ENCODE measurements around the gene AMBRA1.

Gene AMBRA1, protein sequence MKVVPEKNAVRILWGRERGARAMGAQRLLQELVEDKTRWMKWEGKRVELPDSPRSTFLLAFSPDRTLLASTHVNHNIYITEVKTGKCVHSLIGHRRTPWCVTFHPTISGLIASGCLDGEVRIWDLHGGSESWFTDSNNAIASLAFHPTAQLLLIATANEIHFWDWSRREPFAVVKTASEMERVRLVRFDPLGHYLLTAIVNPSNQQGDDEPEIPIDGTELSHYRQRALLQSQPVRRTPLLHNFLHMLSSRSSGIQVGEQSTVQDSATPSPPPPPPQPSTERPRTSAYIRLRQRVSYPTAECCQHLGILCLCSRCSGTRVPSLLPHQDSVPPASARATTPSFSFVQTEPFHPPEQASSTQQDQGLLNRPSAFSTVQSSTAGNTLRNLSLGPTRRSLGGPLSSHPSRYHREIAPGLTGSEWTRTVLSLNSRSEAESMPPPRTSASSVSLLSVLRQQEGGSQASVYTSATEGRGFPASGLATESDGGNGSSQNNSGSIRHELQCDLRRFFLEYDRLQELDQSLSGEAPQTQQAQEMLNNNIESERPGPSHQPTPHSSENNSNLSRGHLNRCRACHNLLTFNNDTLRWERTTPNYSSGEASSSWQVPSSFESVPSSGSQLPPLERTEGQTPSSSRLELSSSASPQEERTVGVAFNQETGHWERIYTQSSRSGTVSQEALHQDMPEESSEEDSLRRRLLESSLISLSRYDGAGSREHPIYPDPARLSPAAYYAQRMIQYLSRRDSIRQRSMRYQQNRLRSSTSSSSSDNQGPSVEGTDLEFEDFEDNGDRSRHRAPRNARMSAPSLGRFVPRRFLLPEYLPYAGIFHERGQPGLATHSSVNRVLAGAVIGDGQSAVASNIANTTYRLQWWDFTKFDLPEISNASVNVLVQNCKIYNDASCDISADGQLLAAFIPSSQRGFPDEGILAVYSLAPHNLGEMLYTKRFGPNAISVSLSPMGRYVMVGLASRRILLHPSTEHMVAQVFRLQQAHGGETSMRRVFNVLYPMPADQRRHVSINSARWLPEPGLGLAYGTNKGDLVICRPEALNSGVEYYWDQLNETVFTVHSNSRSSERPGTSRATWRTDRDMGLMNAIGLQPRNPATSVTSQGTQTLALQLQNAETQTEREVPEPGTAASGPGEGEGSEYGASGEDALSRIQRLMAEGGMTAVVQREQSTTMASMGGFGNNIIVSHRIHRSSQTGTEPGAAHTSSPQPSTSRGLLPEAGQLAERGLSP (N-terminal part only)

DNA sequence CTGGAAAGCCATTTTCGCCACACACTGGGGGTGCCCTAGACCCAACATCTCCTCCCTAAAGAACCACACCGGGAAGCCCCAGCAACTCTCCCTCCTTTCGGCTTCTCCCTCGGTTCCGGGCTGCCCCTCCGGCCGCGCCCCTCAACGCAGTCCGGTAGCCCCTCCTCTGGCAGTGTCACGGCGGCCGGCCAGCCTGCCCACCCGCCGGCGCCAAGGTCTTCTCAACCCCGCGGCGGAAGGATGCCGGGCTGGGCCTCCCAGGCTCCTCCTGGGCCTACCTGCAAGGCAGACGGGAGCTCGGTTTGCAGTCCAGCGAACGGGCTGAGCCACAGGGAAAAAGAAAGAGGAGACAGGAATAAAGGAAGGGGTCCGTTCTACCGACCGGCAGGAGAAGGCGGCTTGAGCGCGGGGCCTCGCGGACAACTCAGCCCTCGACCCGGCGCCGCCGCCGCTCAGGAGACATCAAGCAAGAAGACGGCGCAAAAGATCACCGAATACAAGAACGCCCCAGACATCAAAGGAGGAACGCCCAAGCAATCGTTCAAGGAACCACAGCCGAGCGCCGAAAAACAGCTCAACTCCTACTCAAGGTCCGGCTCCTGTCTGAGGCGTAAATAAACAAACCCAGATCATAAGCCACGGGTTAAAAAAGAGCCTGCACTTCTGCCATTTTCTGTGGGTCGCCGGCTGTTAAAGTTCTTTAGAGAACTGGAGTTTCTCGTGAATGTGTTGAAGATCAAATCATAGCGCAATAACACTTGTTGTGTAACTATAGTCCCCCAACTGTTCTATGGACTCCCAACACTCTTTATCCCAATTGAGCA lies at the start of gene AMBRA1:
Gene AMBRA1 (minus strand): TSS at position 474 of the 824 bp plus-strand sequence. CDS start 45,643 bp downstream, outside the sequence.
- DNase-seq = peak; percentile 92 to 96

DNA sequence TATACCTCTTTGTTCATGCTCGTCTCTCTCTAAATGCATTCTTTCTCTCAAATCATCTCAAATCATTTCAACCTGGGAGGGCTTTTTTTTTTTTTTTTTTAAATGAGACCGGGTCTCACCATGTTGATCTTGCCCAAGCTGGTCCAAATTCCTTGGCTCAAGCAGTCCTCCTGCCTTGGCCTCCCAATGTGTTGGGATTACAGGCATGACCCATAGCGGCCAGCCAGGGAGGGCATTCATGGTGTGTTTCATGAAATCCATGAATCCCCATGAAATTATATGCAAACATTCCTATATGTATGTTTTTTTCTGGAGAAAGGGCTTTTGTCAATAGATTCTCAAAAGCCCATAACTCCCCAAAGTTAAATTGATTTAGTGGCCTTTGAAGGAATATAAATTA lies 49.7 kb upstream of the AMBRA1 start:
- DNase-seq = no peak

DNA sequence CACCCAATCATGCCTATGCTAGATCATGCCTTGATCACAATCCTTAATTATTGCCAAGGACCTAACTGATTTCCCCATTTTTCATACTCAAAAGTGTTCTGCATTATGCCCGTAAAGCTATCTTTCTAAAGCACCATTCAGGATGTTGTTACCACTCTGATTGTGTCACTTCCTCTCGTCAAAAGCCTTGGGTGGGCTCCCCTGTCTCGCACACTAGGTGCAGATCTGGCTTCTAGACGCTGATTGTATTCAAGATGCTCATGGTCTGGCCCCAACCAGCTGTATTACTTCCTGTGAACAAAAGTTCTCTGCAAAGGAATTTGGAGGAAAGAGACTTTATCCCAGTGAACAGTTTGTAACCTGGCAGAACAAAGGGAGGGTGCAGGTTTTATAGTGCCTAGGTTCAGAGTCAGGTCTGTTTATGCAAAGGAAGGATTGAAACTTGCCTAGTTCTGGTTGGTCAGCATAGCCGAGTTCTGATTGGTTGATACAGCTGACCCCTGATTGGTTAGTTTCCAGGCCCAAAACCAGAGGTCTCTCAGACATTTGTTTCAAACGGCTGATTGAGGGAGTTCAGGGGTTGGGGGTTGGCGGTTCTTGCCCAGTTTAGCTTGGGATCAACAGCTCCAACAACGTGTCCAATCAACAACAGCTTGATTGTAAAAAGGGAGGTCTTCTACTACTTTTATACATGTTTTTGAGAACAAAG lies 49.0 kb upstream of the AMBRA1 start:
- no peak for DNase-seq

DNA sequence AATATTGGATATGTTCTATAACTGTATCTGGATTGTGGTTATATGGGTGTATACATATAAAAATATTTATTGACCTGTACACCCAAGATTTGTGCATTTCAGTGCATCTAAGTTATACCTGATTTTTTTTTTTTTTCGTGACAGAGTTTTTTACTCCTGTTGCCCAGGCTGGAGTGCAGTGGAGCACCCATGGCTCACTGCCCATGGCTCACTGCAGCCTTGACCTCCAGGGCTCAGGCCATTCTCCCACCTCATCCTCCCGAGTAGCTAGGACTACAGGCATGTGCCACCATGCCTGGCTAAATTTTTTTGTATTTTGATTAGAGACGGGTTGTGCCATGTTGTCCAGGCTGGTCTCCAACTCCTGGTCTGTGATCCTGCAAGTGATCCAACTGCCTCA lies 47.8 kb upstream of the AMBRA1 start:
- no peak for DNase-seq

DNA sequence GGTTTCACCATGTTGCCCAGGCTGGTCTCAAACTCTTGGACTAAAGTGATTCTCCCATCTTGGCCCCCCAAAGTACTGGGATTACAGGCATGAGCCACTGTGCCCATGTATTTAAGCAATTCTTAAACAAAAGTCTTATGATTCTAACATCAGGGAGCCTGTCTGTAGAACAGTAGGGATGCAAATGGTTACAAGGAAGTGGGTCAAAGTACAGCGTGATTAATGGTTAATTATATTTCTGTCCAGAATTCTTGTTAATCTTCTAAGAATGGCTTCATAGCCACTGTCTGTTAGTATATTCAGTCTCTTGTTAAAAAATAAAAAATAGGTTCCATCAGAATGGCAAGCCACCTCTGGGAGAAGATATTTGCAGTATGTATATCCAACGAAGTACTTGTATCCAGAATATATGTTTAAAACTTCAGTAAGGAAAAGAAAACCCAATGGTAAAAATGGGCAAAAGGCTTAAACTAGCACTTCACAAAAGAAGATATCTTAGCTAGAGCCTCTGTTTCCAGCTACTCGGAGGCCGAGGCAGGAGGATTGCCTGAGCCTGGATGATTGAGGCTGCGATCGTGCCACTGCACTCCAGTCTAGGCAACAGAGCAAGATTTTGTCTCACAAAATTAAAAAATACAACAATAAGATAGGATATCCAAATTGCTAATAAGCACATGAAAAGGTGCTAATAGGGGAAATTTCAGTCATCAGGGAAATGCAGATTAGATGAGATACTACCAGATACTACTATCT lies 46.4 kb upstream of the AMBRA1 start:
- no peak for DNase-seq

DNA sequence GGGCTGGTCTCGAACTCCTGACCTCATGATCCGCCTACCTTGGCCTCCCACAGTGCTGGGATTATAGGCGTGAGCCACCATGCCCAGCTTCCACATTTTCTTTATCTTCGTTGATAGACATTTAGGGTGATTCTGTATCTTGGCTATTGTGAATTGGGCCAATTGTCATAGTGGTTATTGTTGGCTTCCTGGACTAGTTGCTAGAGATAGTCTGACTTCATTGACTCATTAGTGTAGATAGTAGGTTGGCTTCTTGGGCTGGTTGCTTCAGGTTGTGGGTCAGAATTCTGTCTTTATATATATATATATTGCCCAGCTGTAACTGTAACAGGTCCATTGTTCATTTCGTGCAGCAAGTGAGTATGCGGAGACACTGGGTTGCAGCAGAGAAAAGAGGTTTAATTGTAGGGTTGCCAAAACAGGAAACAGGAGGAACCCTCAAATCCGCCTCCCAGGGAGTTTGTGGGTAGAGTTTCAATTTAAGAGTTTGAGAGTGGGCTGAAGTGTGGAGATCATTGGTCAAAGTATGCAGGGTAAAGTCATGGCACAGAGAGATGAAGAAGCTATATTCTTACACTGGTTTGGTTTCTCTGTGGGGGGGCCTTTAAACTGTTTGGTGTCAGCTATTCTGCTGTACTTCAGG lies 45.5 kb upstream of the AMBRA1 start:
- no peak for DNase-seq

DNA sequence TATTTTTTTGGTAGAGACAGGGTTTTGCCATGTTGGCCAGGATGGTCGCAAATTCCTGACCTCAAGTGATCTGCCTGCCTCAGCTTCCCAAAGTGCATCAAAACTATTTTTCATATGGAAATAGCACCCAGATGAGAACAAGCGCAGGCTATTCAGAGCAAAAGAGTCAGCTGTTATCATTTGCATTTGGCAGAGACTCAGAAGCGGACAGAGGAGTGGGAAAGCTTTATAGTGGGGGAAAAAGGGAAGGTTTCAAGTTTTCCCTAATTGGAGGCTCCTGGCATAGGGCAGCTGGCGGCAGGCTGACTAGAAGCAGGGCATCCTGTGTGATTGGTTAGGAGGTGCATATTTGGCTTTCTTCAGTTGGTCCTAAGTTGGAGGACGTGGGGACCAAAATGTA lies 43.7 kb upstream of the AMBRA1 start:
- DNase-seq = peak; percentile 56 to 76

DNA sequence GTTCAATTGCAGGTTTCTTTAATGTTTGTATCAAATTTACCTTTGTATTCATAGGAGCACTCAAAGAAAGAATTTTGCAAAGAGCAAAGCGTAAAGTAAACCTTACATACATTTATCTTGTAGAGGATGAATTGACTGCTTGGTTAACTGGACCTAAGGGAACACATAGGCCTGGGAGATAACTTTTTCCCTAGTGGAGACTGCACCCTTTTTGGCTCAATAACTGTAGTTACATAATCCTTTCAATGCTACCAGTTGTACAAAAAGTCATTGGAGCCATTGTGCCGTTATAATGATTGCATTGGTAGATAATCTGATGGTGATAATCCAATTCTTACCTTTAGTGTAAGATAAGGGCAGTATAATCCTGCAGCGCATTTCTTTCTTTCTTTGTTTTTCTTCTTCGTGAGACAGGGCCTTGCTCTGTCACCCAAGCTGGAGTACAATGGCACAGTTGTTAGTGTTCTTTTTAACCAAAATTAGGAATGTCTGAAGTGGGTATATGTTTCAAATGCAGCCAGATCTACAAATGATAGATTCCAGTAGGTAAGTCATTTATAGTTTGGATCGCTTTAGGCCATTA lies 41.8 kb upstream of the AMBRA1 start:
- no peak for DNase-seq

DNA sequence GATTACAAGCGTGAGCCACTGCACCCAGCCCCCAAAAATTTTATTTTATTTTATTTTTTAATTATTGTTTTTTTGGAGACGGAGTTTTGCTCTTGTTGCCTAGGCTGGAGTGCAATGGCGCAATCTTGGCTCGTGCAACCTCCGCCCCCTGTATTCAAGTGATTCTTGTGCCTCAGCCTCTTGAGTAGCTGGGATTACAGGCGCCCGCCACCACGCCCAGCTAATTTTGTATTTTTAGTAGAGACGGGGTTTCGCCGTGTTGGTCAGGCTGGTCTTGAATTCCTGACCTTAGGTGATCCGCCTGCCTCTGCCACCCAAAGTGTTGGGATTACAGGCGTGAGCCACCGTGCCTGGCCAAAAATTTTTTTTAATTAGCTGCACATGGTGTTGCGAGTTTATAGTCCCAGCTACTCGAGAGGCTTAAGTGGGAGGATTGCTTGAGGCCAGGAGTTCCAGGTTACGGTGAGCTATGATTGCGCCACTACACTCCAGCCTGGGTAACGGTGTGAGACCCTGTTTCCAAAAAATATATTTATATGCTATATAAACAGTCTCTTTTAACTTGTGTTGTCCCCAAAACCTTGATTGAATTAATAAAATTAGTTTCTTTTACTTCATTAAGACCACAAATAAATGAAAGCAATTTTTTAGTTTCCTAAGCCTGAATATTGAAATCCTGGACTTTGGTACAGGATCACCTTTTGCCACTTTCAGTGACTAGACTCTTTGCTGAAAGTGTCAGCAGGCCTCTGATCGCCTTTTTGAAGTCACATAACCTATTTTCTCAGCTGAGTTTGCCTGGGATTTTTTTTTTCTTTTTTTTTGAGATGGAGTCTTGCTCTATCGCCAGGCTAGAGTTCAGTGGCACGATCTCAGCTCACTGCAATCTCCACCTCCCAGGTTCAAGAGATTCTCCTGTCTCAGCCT lies 39.7 kb upstream of the AMBRA1 start:
- no peak for DNase-seq

DNA sequence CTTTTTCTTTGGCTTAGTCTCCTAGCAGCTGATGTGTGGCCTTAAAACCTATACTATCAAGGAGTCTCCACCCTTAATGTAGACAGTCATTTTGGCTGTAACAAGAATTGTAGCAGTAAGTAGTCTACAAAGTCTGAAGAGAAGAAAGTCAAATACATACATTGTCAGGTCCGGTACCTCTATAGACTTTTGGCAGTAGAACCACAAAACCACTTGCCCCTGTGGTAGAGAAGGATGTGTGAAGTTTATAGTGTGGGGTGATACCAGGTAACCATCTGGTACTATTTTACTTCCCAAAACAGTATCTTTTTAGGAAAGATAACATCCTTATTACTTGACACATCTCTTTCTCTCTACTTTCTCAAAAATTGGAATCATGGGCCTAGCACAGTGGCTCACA lies 38.7 kb upstream of the AMBRA1 start:
- no peak for DNase-seq

DNA sequence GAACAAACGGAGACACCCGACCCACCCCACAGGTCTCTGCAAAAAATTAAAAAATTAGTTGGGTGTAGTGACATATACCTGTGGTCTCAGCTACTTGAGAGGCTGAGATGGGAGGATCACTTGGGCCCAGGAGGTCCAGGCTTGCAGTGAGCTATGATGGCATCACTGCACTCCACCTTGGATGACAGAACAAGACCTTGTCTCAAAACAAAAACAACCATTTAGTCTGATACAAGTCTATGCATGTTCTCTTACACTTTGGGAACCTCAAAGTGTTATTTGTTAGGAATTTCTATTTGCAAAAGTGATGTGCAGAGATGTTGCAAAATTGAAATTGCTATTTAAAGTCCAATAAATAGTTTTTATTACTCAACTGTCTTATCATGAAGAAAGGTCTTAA lies 37.9 kb upstream of the AMBRA1 start:
- no peak for DNase-seq

DNA sequence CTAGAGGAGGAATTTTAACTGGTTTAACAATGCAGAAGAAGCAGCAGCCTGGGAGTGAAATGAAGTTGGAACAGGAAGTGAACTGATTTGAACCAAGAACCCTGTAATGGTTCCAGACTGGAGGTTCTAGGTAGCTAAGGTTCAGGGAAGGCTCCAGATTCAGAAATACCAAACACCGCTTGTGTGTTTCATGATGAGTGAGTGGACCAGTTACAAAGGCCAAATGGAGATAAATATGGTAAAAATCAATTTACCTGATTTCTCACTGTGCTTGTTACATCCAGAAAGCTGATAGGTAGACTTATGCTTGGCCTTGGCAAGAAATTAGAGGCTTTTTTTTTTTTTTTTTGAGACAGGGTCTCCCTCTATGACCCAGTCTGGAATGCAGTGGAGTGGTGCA lies 36.4 kb upstream of the AMBRA1 start:
- DNase-seq = no peak

DNA sequence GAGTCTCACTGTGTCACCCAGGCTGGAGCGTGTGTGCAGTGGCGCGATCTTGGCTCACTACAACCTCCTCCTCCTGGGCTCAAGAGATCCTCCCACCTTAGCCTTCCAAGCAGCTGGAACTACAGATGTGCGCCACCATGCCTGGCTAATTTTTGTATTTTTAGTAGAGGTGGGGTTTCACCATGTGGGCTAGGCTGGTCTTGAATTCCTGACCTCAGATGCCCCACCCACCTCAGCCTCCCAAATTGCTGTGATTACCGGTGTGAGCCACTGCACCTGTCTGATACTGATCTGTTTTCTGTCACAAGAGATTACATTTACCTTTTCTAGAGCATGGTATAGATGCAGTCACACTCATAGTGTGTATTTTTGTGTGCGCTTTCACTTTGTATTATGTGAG lies 35.1 kb upstream of the AMBRA1 start:
- no peak for DNase-seq

DNA sequence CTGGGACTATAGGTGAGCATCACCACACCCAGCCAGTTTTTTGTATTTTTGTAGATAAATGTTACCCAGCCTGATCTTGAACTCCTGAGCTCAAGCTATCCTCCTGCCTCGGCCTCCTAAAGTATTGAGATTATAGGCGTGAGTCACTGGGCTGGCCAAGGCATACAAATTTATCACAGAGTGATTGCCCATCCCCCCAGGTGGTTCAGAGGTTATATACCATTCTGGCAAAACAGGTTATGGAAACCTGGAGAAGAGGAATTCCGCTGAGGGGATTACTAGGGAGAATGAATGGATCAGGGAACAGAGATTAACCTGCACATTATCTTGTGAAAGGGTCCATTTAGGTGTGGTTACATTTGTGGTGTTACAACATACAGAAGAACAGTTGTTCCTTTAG lies 31.6 kb upstream of the AMBRA1 start:
- DNase-seq = no peak

DNA sequence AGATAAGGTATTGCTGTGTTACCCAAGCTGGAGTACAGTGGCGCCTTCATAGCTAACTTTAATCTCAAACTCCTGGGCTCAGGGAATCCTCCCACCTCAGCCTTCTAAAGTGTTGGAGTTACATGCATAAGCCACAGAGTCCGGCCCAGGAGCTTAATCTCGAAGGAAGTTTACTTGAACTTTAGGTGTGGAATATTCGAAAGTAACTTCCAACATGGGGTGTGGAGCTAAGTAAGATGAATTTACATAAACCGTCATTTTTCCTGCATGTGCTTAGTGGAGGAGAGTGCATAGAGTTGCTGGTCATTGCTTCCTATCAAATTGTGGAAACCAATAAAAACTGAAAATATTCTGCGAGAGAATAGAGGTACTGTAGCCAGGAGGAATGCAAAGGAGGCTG lies 25.0 kb upstream of the AMBRA1 start:
- peak in 1 of 2 experiments; percentile 29 for DNase-seq

DNA sequence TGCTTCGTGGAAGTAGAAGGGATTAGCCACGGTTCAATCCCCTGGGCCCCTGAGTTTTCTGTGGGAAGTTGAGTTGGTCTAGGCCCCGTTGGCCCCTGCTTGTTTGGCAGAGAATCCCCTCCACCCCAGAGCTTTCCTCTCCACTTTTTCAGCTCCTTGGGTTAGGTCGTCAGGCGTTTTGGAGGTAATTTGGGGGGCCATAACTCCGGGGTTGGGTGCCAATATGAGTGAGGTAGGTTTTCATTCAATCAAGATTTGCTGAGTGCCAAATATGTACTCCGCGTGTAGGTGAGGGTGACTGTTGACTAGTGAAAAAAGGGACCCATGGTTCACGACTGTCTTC lies 24.1 kb upstream of the AMBRA1 start:
- DNase-seq = no peak

DNA sequence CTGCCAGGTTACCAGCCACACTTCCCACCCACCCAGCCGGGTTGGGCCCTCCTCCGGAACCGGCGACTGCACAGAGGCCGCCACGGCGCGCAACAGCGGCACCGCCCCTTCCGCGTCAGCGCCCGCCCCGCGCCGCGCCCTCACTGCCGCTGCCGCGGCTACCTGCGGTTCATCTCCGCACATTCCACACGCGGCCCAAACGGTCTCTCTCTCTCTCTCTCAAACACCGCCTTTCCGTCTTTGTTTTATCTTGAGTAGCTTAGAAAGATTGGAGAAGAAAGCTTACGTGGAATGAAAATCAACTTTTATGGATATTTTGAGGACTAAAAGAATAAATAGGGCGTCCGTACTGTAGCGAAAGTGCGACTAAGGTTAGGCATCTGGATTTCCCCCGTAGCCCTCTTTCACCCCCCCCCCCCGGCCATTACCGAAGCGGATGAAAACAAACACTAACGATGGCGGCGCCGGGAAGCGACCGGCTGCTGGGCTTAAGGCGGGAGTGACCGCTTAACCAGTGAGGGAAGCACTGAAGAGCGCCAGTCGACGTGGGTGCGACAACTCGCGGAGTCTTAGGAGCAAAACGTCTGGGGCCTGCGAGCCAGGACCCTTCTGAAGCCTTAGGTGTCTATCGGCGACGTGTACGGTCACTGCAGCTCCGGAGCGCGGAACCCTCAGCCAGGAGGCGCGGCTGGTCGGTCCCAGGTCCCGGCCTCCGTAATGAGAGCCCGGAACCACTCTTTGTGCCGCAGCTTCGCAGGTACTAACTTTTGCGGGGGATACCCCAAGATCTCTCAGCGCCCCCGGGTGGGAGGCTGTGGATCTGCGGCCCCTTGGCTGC lies 23.5 kb upstream of the AMBRA1 start, which contains the start of the genes ATG13 and HARBI1:
Gene ATG13 (plus strand): TSS at position 420 of the 838 bp plus-strand sequence. CDS start 26,739 bp downstream, outside the sequence.
Gene HARBI1 (minus strand): TSS at position 94 of the 838 bp plus-strand sequence. CDS start 990 bp downstream, outside the sequence.
- peak; percentile 94 to 95 for DNase-seq

All from NCI-H526 (cell line).